IPS-15b (cell line): ENCODE results near the gene KRTAP10-8.
"Not testable (repeated sequence)": the region's sequence is repeated elsewhere in the genome, so short reads cannot be mapped to it uniquely, and the experiment has no call there.

Experiments
- H3K27me3 ChIP-seq: one replicate; pipeline ENCODE4 v1.6.1; 2013; ENCODE audit warnings: low read length; ENCODE audit not compliant: control insufficient read depth, insufficient read depth
- H3K36me3 ChIP-seq: one replicate; pipeline ENCODE4 v1.6.1; 2013; ENCODE audit warnings: low read length; ENCODE audit not compliant: control insufficient read depth, insufficient read depth
- H3K4me1 ChIP-seq: one replicate; pipeline ENCODE4 v1.6.1; 2013; ENCODE audit warnings: mild to moderate bottlenecking, low read length; ENCODE audit not compliant: control insufficient read depth, insufficient read depth
- H3K4me3 ChIP-seq: one replicate; pipeline ENCODE4 v1.5.1; 2013; ENCODE audit warnings: low read depth, low read length
- H3K9ac ChIP-seq: one replicate; pipeline ENCODE4 v1.6.1; 2013; ENCODE audit warnings: low read depth, mild to moderate bottlenecking, low read length
- H3K9me3 ChIP-seq: one replicate; pipeline ENCODE4 v1.6.1; 2013; ENCODE audit warnings: mild to moderate bottlenecking, low read length; ENCODE audit not compliant: control insufficient read depth, insufficient read depth

The KRTAP10-8 gene

DNA sequence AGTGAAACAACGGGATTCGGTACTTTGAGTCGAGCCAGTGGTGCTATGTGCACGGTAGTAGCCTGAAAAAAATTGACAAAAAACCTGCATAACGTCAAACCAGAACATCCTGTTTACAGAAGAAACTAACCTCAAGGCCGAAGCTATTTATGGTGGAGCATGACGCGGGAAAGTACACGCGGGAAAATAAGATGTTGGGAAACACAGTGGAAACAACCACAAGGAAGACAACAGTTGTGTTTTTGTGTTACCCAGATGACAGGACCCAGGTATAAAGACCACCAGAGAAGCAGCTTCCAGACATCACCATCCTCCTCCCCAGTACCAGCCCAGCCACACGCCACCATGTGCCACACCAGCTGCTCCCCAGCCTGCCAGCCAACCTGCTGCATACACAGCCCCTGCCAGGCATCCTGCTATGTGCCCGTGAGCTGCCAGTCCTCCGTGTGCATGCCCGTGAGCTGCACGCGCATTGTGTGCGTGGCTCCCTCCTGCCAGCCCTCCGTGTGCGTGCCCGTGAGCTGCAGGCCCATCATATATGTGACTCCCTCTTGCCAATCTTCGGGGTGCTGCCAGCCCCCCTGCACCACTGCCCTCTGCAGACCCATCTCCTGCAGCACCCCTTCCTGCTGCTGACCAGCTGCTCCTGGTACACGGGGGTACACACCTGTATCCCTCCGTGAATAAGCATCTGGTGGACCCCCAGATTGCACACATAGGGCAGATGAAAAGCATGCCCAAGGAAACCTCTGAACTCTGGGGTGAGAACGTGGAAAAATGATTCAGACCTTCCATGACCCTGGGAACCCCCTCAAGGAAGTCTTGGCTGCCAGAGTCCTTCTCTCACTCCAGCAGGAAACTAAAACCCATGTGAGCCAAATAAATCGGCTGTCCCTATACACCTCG lies 46.0 kb downstream of the KRTAP10-8 start, which contains the start of gene KRTAP12-3:
KRTAP12-3 (plus strand) TSS at position 298 of the 906 bp plus-strand sequence; CDS start at position 346, 48 bp downstream.
- Histone ChIP-seq H3K9me3 (no peaks in the 10 kb centered on the region), H3K36me3 (no peaks in the 10 kb centered on the region), H3K4me1 (peaks cover 16% of the 10 kb centered on the region), H3K27me3 (no peaks in the 10 kb centered on the region), H3K9ac (no peak within 1 kb of the TSS), H3K4me3 (no peak within 1 kb of the TSS)

GRCh38 chr21:44658541-44658910 lies 46.6 kb downstream of the KRTAP10-8 start:
- no peak overlapping the region for H3K9ac ChIP-seq
- no peak overlapping the region for H3K4me3 ChIP-seq
- no peaks in the 10 kb centered on the region for H3K27me3 ChIP-seq
- H3K36me3 ChIP-seq = no peaks in the 10 kb centered on the region
- H3K4me1 ChIP-seq = peaks cover 16% of the 10 kb centered on the region
- H3K9me3 ChIP-seq = no peaks in the 10 kb centered on the region

- no peak overlapping the region for H3K4me3 ChIP-seq
- H3K27me3 ChIP-seq = no peaks in the 10 kb centered on the region
- H3K36me3 ChIP-seq = no peaks in the 10 kb centered on the region
- H3K9me3 ChIP-seq = no peaks in the 10 kb centered on the region
- H3K4me1 ChIP-seq = peaks cover 16% of the 10 kb centered on the region
- no peak overlapping the region for H3K9ac ChIP-seq
These were observed 47.2 kb downstream of the KRTAP10-8 start for GRCh38 chr21:44658913-44659595.

GRCh38 chr21:44661567-44661966 lies 49.7 kb downstream of the KRTAP10-8 start:
- not testable (repeated sequence) for H3K9ac ChIP-seq, H3K27me3 ChIP-seq, H3K36me3 ChIP-seq, H3K4me3 ChIP-seq, H3K9me3 ChIP-seq
- peaks cover 16% of the 10 kb centered on the region for H3K4me1 ChIP-seq
